ENCODE data around the gene HSPB2. TPM values are rescaled to one million over a fixed set of nuclear protein-coding genes. Genes with fewer than 3 reads are reported as not detected.

The HSPB2 gene, protein sequence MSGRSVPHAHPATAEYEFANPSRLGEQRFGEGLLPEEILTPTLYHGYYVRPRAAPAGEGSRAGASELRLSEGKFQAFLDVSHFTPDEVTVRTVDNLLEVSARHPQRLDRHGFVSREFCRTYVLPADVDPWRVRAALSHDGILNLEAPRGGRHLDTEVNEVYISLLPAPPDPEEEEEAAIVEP
- total RNA-seq, result not detected

DNA sequence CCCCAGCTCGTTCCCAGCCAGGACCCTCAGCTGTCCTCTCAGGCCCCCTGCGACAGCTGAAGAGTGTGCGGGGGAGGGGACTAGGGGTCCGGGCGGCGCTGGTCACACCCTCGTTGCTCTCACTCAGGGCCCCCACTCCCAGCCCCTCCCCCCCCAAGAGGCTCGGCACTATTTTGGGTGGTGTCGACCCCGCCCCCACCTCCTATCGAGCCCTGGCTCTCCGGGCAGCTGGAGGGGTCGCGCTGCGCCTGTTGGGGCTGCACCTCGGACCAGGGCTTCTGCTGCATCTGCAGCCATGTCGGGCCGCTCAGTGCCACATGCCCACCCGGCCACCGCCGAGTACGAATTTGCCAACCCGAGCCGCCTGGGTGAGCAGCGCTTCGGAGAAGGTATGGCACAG lies at the start of gene HSPB2:
HSPB2 (plus strand) TSS at position 200 of the 400 bp plus-strand sequence; CDS start at position 296, 96 bp downstream.

GRCh38 chr11:111870886-111871692 lies 41.4 kb upstream of the HSPB2 start, which contains the start of gene ALG9:
TSS of gene ALG9 (minus strand) at chr11:111871581. CDS start at chr11:111871482, 99 bp downstream.

DNA sequence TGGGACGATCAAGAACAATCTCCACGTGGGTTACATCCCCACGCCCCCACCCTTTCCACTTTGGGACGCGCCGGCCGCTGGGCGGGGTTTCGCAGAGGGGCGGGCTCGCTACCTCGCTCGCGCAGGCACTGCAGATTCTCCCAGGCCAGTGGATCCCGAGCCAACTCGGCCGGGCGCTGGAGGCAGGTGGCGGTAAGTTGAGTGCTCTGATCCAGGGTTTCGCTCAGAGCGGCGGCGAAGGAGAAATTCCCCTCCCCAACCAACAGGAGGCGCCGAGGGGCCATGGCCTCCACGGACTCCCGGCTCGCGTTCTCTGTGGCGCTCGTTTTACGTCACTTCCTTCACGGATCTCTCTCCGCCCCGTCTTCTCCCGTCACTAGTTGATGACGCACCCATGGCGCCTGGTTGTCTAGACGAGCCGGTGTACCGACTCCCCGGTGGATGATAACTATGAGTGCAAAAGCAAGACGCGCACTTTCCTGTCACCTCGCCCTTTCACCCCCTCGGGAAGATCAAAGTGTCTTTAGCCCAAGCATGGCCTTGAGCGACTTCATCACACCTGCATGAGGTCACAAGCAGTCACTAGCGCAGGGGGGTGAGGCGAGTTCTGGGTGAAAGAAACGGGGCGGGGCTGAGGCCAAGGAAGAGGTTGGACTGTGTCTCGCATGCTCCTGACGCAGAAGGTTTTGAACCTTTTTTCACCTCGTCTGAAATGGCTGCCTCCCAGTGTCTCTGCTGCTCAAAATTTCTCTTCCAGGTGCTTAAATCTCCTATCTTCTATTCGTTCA lies 33.5 kb upstream of the HSPB2 start, which contains the start of the genes CFAP68 and FDXACB1:
CFAP68 (plus strand) TSS at position 693 of the 788 bp plus-strand sequence; CDS start at position 713, 20 bp downstream.
FDXACB1 (minus strand) TSS at position 317 of the 788 bp plus-strand sequence; CDS start at position 284, 33 bp downstream.

DNA sequence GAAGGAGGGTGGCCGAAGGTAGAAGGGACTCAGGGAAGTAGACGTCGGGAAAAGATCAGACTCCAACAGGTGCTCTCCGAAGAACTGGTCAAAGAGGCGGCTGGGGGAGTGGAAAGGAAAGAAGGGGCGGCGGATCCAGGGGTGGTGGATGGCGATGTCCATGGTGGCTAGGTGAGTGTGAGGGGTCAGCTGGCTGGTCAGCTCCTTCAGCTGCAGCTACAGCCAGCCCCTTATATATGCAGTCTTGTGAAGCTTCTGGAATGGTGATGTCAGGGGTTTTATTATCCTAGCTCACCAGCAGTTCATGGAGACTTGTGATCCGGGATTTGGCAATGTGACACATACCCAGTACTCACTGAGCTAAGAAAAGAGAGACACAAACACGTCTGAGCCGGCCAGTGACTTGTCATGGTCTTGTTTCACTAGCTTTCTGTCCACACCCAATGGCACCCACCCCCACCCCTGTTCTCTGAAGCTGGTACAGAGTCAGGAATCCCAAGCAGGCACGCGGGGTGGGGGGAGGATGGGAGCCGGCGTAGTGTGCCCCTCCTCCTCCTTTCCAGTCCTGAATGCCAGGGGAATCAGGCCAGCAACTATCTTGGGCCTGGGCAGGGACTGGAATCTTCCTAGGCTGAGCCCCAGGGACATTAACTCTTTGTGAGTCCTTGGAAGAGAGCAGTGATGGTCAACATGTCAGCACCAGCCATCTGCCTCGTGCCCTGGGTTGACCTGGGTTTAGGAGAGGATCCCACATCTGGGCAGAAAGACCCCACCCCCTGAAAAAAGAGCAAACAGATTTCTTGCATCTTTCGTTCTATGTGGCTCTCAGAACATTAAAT lies 752 bp upstream of the HSPB2 start, which contains the start of gene CRYAB:
CRYAB (minus strand) TSS at position 208 of the 839 bp plus-strand sequence; CDS start at position 162, 46 bp downstream.

DNA sequence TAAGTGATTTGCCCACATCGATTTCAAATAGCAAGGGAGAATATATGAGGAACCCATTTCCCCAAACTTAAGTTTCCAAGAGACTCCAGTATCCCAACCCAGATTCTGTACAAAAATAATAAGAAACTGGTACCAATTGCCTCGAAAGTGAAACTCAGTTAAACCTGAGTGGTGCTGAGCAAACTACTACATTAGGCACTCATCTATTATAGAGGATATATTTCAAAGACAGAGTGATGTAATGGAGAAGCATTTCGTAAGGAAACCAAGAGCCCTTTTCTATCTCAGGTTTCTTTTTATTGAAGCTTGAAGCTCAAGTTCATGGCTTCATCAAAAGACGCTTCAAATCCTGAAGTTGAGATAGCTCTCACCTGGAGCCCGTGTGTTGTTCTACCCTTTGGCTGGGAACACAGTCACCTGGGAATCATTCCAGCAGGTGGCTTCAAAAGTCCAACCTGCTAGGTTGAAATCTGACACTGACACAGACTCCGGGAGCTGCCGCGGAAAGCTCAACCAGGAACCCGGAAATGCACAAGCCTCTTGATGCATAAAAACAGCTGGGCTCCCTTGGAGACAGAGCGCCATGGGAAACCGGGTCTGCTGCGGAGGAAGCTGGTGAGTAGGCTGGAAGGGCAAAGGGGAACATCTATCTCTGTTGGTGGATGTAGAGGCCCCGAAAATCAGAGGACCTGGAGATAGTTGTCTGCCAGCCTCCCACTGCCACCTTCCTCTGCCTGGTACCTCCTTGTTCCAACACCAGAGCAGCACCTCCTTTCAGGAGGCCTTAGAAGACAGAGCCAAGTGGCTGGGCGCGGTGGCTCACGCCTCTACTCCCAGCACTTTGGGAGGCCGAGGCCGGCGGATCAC lies 6.1 kb downstream of the HSPB2 start, which contains the start of gene C11orf52:
C11orf52 (plus strand) TSS at position 524 of the 867 bp plus-strand sequence; CDS start at position 584, 60 bp downstream.

Small RNA genes within 50 kb of the gene (small RNA-seq; reads per million reads assigned to genes)
- gene C11orf52 (ENCODE audit: low replicate concordance) (not detected), gene GNG5P3 (ENCODE audit: low replicate concordance) (not detected), gene RNA5SP351 (ENCODE audit: low replicate concordance) (not detected), gene RPL37AP8 (ENCODE audit: low replicate concordance) (not detected)

Other genes with a start within 250 kb of the HSPB2 start
- 24.4 TPM for gene PPP2R1B, start 146.3 kb upstream of the HSPB2 start, total RNA-seq
- 113 TPM for gene ALG9, start 41.2 kb upstream of the HSPB2 start, total RNA-seq
- gene FDXACB1, start 33.6 kb upstream of the HSPB2 start, total RNA-seq, result 8.1 TPM
- gene CFAP68, start 33.2 kb upstream of the HSPB2 start, total RNA-seq, result 14.1 TPM
- gene CRYAB, start 964 bp upstream of the HSPB2 start, total RNA-seq, result 16.0 TPM
- not detected for gene C11orf52, start 6.2 kb downstream of the HSPB2 start, total RNA-seq
- 83.6 TPM for gene DIXDC1, start 24.6 kb downstream of the HSPB2 start, total RNA-seq
- gene DLAT, start 112.7 kb downstream of the HSPB2 start, total RNA-seq, result 36.9 TPM
- 2.2 TPM for gene PIH1D2, start 161.3 kb downstream of the HSPB2 start, total RNA-seq
- 32.2 TPM for gene NKAPD1, start 161.6 kb downstream of the HSPB2 start, total RNA-seq
- gene TIMM8B, start 174.0 kb downstream of the HSPB2 start, total RNA-seq, result 48.8 TPM
- 67.0 TPM for gene SDHD, start 174.1 kb downstream of the HSPB2 start, total RNA-seq